ENCODE measurements around the gene PPP1R7. TPM values are rescaled to one million over a fixed set of nuclear protein-coding genes. Genes with fewer than 3 reads are reported as not detected.

The PPP1R7 gene
- polyA plus RNA-seq, 3 donors, result 54.9 to 102 (median 84.4) TPM

GRCh38 chr2:241108271-241109209 is 41.7 kb upstream of the PPP1R7 start:
- no peak overlapping the region for H3K27ac ChIP-seq (ENCODE audit: low read depth in 1 of 2, low read length in 2 of 2)
- Mint-ChIP-seq H3K4me3 (peak overlapping the region in 1 of 2 donors; percentile 40), H3K27ac (peak overlapping the region in 2 of 7 donors; percentile 62 to 63), H3K27me3 (ENCODE audit: low read depth in 3 of 3) (peaks cover 0 to 8% (median 0%) of the 10 kb centered on the region in 3 donors), H3K4me1 (peaks cover 6% of the 10 kb centered on the region), H3K9me3 (no peaks in the 10 kb centered on the region), H3K36me3 (peaks cover 15 to 19% of the 10 kb centered on the region in 2 donors)
- H3K27me3 ChIP-seq (ENCODE audit: control insufficient read depth in 2 of 2, insufficient read depth in 2 of 2, low read length in 2 of 2), result no peaks in the 10 kb centered on the region
- H3K36me3 ChIP-seq (replicated peaks in 1 of 2; ENCODE audit: control insufficient read depth in 1 of 2, insufficient read depth in 2 of 2, low read length in 2 of 2), result peaks cover 0 to 8% of the 10 kb centered on the region in 2 donors
- no peaks in the 10 kb centered on the region for H3K4me1 ChIP-seq (ENCODE audit: control insufficient read depth in 1 of 2, insufficient read depth in 2 of 2, low read length in 2 of 2)
- WGBS (ENCODE audit: insufficient coverage), result 76% methylated on average over 27 of the region's 35 CpGs
- H3K9ac ChIP-seq (ENCODE audit: insufficient read depth, low read length, poor library complexity, severe bottlenecking), result no peak overlapping the region
- H2AFZ ChIP-seq (ENCODE audit: insufficient read depth, low read depth, low read length, poor library complexity, severe bottlenecking), result no peak overlapping the region
- DNase-seq, result no peak
- H4K20me1 ChIP-seq (ENCODE audit: insufficient read depth, low read length), result no peaks in the 10 kb centered on the region
- H3K4me2 ChIP-seq (replicated peaks; ENCODE audit: extremely low read depth, low read length, poor library complexity, severe bottlenecking), result no peak overlapping the region
- H3K79me2 ChIP-seq (ENCODE audit: insufficient read depth, low read length), result no peaks in the 10 kb centered on the region
- H3K9me3 ChIP-seq (replicated peaks in 1 of 2; ENCODE audit: control insufficient read depth in 1 of 2, insufficient read depth in 1 of 2, low read length in 2 of 2), result no peaks in the 10 kb centered on the region
- no peak for TF ChIP-seq CTCF (IDR thresholded peaks at IDR 0.05)
- intact Hi-C loops (cut with micrococcal nuclease), result no loop called here
- H3K4me3 ChIP-seq (replicated peaks in 1 of 3; ENCODE audit: low read depth in 2 of 3, low read length in 3 of 3), result no peak overlapping the region

GRCh38 chr2:241109210-241110088 is 40.8 kb upstream of the PPP1R7 start:
- no peak for TF ChIP-seq CTCF (IDR thresholded peaks at IDR 0.05)
- WGBS (ENCODE audit: insufficient coverage), result 97% methylated on average over 11 of the region's 14 CpGs
- Histone ChIP-seq H3K4me2 (replicated peaks; ENCODE audit: extremely low read depth, low read length, poor library complexity, severe bottlenecking) (no peak overlapping the region), H3K27ac (ENCODE audit: low read depth in 1 of 2, low read length in 2 of 2) (no peak overlapping the region), H3K79me2 (ENCODE audit: insufficient read depth, low read length) (no peaks in the 10 kb centered on the region), H3K4me3 (replicated peaks in 1 of 3; ENCODE audit: low read depth in 2 of 3, low read length in 3 of 3) (no peak overlapping the region), H3K9me3 (replicated peaks in 1 of 2; ENCODE audit: control insufficient read depth in 1 of 2, insufficient read depth in 1 of 2, low read length in 2 of 2) (no peaks in the 10 kb centered on the region), H3K36me3 (replicated peaks in 1 of 2; ENCODE audit: control insufficient read depth in 1 of 2, insufficient read depth in 2 of 2, low read length in 2 of 2) (peaks cover 0 to 14% of the 10 kb centered on the region in 2 donors), H4K20me1 (ENCODE audit: insufficient read depth, low read length) (no peaks in the 10 kb centered on the region), H2AFZ (ENCODE audit: insufficient read depth, low read depth, low read length, poor library complexity, severe bottlenecking) (no peak overlapping the region), H3K27me3 (ENCODE audit: control insufficient read depth in 2 of 2, insufficient read depth in 2 of 2, low read length in 2 of 2) (no peaks in the 10 kb centered on the region), H3K9ac (ENCODE audit: insufficient read depth, low read length, poor library complexity, severe bottlenecking) (no peak overlapping the region), H3K4me1 (ENCODE audit: control insufficient read depth in 1 of 2, insufficient read depth in 2 of 2, low read length in 2 of 2) (no peaks in the 10 kb centered on the region)
- Mint-ChIP-seq H3K4me3 (peak overlapping the region in 1 of 2 donors; percentile 40), H3K27me3 (ENCODE audit: low read depth in 3 of 3) (peaks cover 0 to 1% (median 0%) of the 10 kb centered on the region in 3 donors), H3K36me3 (peaks cover 15 to 22% of the 10 kb centered on the region in 2 donors), H3K27ac (peak overlapping the region in 1 of 7 donors; percentile 37), H3K4me1 (peaks cover 6% of the 10 kb centered on the region), H3K9me3 (no peaks in the 10 kb centered on the region)
- intact Hi-C loops (cut with micrococcal nuclease), result no loop called here
- no peak for DNase-seq
